ENCODE results near the gene RASL12.
"Not testable (repeated sequence)": the region's sequence is repeated elsewhere in the genome, so short reads cannot be mapped to it uniquely, and the experiment has no call there.

RASL12 gene, protein sequence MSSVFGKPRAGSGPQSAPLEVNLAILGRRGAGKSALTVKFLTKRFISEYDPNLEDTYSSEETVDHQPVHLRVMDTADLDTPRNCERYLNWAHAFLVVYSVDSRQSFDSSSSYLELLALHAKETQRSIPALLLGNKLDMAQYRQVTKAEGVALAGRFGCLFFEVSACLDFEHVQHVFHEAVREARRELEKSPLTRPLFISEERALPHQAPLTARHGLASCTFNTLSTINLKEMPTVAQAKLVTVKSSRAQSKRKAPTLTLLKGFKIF

GRCh38 chr15:65067645-65068402 is at the start of gene RASL12:
RASL12 (minus strand) TSS chr15:65067991; CDS start chr15:65067835, 156 bp downstream.
- no peak for FAIRE-seq

GRCh38 chr15:65115542-65115941 is 47.8 kb upstream of the RASL12 start:
- FAIRE-seq = no peak

GRCh38 chr15:65115086-65115485 is 47.3 kb upstream of the RASL12 start, which contains the start of gene UBAP1L:
UBAP1L (minus strand) TSS chr15:65115200; CDS start chr15:65106215, 8,985 bp downstream.
- no peak for FAIRE-seq

GRCh38 chr15:65110676-65111292 is 43.0 kb upstream of the RASL12 start:
- no peak for FAIRE-seq

- no peak for FAIRE-seq
Observed at GRCh38 chr15:65106011-65106590, 38.3 kb upstream of the RASL12 start.

DNA sequence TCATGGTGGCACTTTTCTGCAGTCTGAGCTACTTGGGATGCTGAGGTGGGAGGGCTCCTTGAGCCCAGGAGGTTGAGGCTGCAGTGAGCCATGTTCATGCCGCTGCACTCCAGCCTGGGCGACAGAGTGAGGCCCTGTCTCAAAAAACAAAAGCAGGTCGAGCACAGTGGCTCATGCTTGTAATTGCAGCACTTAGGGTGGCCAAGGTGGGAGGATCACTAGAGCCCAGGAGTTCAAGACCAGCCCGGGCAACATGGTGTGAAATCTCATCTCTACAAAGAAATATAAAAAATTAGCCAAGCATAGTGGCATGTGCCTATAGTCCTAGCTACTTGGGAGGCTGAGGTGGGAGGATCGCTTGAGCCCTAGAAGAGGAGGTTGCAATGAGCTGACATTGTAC is 37.2 kb upstream of the RASL12 start:
- FAIRE-seq = no peak

DNA sequence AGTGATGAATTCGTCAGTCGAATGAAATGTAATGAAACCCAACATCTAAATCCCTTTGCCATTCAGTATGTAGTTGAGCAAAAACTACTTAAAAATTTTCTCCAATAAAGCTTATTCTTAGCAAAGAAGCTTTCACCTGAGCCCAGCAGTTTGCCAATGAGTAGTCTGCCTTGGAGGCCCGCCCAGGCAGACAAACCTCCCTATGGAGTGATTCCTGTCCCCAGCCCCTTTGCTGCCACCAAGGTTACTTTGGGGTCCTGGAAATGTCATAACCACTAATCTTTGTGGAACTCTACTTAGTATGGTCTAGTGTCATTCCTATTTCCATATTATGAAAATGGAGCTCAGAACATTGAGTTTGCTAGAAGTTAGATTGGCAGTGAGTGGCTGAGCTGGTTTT is 35.1 kb upstream of the RASL12 start:
- FAIRE-seq = no peak

GRCh38 chr15:65101891-65102708 is 34.3 kb upstream of the RASL12 start:
- no peak for FAIRE-seq

GRCh38 chr15:65101411-65101890 is 33.7 kb upstream of the RASL12 start:
- FAIRE-seq = peak; percentile 63

GRCh38 chr15:65100442-65100841 is 32.7 kb upstream of the RASL12 start:
- no peak for FAIRE-seq

DNA sequence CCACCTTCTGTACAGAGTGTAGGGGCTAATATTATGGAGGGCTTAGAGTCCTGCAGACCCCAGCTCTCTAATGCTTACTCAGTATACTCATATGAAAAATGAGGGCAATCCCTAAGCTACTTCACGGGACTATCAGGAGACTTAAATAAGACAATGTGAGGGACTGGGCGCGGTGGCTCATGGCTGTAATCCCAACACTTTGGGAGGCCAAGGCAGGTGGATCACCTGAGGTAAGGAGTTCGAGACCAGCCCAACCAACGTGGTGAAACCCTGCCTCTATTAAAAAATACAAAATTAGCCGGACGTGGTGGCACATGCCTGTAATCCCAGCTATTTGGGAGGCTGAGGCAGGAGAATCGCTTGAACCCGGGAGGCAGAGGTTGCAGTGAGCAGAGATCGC is 32.0 kb upstream of the RASL12 start:
- FAIRE-seq = not testable (repeated sequence)

DNA sequence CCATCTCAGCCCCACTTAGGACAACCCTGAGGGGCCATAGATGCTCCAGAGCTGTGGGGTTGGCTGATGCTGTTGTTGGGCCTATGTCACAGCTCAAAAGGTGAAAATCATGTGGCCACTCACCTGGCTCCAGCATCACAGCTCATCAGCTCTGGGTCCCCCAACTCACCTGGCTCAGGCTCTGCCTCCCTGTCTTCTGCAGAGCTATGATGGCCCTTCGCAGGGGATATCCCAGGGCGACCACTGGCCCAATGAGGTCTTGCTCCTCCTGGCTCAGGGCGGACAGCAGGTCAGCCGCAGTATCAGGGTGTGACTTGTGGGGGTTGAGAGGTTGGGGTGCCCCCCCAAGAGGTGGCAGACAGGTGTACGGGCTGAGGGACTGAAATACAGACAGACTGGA is 31.5 kb upstream of the RASL12 start:
- FAIRE-seq = no peak

- FAIRE-seq = no peak
Observed at GRCh38 chr15:65097651-65098263, 30.0 kb upstream of the RASL12 start.

- no peak for FAIRE-seq
Observed at GRCh38 chr15:65096481-65097385, 28.9 kb upstream of the RASL12 start.

DNA sequence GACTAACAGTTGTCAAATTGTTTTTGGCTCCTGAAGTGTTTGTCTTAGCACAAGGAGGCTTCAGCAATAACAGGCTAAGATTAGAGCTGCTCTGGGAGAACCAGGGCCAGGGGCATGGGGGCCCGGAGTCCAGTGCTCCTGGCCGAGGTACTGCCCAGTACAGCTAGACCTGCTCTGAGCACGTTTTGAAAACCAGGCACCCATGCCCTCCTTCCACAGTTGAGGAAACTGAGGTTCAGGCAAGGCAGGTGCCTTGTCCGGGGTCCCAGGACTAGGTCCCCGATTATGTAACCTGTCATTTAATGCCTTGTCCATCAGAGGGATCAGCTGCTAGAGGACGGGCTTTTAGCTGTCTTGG is 27.9 kb upstream of the RASL12 start:
- no peak for FAIRE-seq

DNA sequence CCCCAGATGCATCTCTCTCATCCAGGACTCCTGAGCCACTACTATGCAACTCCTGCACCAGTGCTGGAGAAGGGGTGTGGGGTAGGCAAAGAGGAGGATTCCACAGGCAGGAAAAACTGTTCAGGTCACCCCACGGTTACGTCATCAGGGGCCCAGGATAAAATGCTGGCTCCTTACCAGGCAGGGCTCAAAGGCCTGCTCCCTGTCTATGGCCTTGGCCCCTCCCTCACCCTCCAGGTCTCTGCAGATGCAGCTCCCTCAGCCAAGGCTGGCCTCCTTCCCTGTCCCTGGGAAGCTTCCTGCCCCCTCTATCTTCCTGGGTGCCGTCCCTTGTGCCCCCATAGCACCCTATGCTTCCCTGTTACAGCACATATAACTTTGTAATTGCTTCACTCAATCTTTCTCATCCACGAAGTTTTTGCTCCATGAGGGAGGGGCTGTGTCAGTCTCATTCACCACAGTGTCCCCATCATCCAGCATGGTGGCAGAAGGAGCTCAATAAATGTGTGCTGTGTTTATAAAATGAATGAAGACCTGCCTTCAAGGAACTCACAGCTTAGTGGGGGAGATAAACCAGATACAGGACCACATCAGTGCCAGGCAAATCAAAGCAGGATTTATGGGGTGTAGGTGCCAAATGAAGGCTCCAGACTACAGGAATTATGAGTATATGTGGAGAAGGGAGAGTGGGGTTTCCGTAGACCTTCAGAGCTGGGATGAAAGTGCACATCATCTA is 27.4 kb upstream of the RASL12 start:
- no peak for FAIRE-seq

DNA sequence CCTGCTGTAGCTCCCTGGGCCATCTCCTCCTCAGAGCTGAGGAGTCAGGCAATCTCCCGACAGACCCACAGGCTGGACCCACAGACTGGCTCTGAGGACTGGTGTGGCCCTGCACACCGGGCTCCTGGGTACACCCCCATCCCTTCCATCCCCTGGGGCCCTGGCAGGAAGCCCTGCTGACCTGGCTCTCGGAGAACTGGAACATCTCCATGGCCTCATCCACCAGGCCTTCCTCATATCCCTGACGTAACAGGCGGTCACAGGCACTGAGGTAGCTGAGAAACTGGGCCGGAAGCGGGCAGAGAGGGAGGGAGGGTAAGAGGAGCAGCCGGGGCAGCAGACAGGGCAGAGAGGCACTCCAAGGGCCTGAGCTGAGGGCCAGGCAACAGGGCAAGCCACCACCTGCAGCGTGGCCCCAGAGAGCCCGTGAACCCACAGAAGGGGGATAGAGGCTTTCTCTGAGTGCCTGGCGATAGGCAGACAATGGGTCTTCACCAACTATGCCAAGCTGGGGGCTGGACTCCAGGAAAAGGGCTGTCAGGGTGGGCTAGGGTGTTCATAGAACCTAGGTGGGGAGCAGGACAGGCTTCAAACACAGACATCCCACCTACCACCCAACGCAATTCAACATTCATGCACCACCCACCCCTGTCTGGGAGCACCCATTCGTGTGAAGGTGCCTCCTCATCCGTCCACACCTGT is 26.7 kb upstream of the RASL12 start:
- FAIRE-seq = no peak

DNA sequence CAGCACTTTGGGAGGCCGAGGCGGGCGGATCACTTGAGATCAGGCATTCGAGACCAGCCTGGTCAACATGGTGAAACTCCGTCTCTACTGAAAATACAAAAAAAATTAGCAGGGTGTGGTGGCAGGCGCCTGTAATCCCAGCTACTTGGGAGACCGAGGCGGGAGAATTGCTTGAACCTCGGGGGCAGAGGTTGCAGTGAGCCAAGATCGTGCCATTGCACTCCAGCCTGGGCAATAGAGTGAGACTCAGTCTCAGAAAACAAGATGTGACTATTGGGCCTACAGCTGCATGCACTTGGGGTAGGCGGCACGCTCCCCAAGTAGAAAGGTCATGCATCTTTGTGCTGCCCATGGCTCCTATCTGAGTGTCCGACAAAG is 26.0 kb upstream of the RASL12 start:
- FAIRE-seq = not testable (repeated sequence)

GRCh38 chr15:65092911-65093792 is 25.4 kb upstream of the RASL12 start:
- no peak for FAIRE-seq
